SK-N-SH treated with all-trans-retinoic acid at 6 μM for 48 hours (cell line): ENCODE results near the gene PARD3B.

Source experiments
- ESRRG ChIP-seq: fragments of 250-450 bp; sonication (Bioruptor Pico); IDR thresholded peaks from 2 replicates; pipeline ENCODE4 v1.6.1; 2021; ENCODE audit warnings: mild to moderate bottlenecking
- OSR1 ChIP-seq: fragments of 250-450 bp; sonication (Bioruptor Pico); IDR thresholded peaks from 2 replicates; pipeline ENCODE4 v1.8.0; 2022; ENCODE audit warnings: moderate library complexity, mild to moderate bottlenecking, inconsistent platforms
- TCF4 ChIP-seq: fragments of 250-450 bp; sonication (Bioruptor Pico); IDR thresholded peaks from 2 replicates; pipeline ENCODE4 v1.8.0; 2021; ENCODE audit warnings: mild to moderate bottlenecking, moderate library complexity, borderline replicate concordance
- TOX ChIP-seq: fragments of 250-450 bp; sonication (Bioruptor Pico); IDR thresholded peaks from 2 replicates; pipeline ENCODE4 v1.8.0; 2021; ENCODE audit warnings: mild to moderate bottlenecking, moderate library complexity, borderline replicate concordance
- ZFP3 ChIP-seq: fragments of 250-450 bp; sonication (Bioruptor Pico); IDR thresholded peaks from 2 replicates; pipeline ENCODE4 v1.5.0; 2020; ENCODE audit warnings: mild to moderate bottlenecking, moderate library complexity
- ZFP30 ChIP-seq: fragments of 450-650 bp; formaldehyde crosslinking; IDR thresholded peaks from 2 replicates; pipeline ENCODE4 v1.5.0; 2022; ENCODE audit warnings: mild to moderate bottlenecking, moderate library complexity
- TF ChIP-seq, protein P1 (sequence below): fragments of 250-450 bp; sonication (Bioruptor Pico); IDR thresholded peaks from 2 replicates; pipeline ENCODE4 v1.8.0; 2020; ENCODE audit warnings: mild to moderate bottlenecking, moderate library complexity, borderline replicate concordance

GRCh38 chr2:205463466-205464025 is 918.3 kb downstream of the PARD3B start:
- TF ChIP-seq ZFP3 (CRISPR knock-in tag), result no peak
- TF ChIP-seq TCF4 (CRISPR knock-in tag), result no peak
- TF ChIP-seq ESRRG (CRISPR knock-in tag), result no peak
- TF ChIP-seq TOX (CRISPR knock-in tag), result no peak
- TF ChIP-seq OSR1 (CRISPR knock-in tag), result no peak
- TF ChIP-seq, protein P1, sequence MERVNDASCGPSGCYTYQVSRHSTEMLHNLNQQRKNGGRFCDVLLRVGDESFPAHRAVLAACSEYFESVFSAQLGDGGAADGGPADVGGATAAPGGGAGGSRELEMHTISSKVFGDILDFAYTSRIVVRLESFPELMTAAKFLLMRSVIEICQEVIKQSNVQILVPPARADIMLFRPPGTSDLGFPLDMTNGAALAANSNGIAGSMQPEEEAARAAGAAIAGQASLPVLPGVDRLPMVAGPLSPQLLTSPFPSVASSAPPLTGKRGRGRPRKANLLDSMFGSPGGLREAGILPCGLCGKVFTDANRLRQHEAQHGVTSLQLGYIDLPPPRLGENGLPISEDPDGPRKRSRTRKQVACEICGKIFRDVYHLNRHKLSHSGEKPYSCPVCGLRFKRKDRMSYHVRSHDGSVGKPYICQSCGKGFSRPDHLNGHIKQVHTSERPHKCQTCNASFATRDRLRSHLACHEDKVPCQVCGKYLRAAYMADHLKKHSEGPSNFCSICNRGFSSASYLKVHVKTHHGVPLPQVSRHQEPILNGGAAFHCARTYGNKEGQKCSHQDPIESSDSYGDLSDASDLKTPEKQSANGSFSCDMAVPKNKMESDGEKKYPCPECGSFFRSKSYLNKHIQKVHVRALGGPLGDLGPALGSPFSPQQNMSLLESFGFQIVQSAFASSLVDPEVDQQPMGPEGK, result no peak
- no peak for TF ChIP-seq ZFP30 (CRISPR knock-in tag)
